CD4-positive, alpha-beta memory T cell (primary cell): Measurements from ENCODE around the gene SCAI. TPM values are rescaled to one million over a fixed set of nuclear protein-coding genes. Genes with fewer than 3 reads are reported as not detected.
A peak's percentile ranks its signal among the peaks of the same experiment; 100 is the strongest.
"Not testable (repeated sequence)": the region's sequence is repeated elsewhere in the genome, so short reads cannot be mapped to it uniquely, and the experiment has no call there.

Experiments
- CTCF ChIA-PET: fragments of 350-600 bp; sonication (Branson Sonifier 250); formaldehyde crosslinking; loops from one replicate; lab custom pipeline; 2021; ENCODE audit warnings: inconsistent platforms; ENCODE audit not compliant: partially characterized antibody; lab: Charles Lee
- POLR2A ChIA-PET: fragments of 350-600 bp; sonication (Branson Sonifier 250); formaldehyde crosslinking; loops from one replicate; lab custom pipeline; 2021; ENCODE audit not compliant: partially characterized antibody; lab: Charles Lee
- DNase-seq, 5 donors: peaks; one replicate each; pipeline versions ENCODE4 v3.0.0 to v3.0.0-alpha.2; 2020 to 2022; ENCODE audit warnings: mixed read lengths in 1 of 5
- H3K27ac ChIP-seq: one replicate; pipeline ENCODE4 v1.7.0; 2013; ENCODE audit warnings: low read depth, low read length
- H3K27me3 ChIP-seq: 2 replicates; pipeline ENCODE4 v1.7.0; 2013; ENCODE audit warnings: mild to moderate bottlenecking, low read length, moderate library complexity; ENCODE audit not compliant: insufficient read depth
- H3K36me3 ChIP-seq: 2 replicates; pipeline ENCODE4 v1.7.0; 2013; ENCODE audit warnings: mild to moderate bottlenecking, low read length, moderate library complexity; ENCODE audit not compliant: insufficient read depth
- H3K4me1 ChIP-seq: 2 replicates; pipeline ENCODE4 v1.7.0; 2013; ENCODE audit warnings: mild to moderate bottlenecking, low read length, moderate library complexity; ENCODE audit not compliant: insufficient read depth
- H3K4me3 ChIP-seq, 2 donors: one replicate each; pipeline ENCODE4 v1.7.0; 2013; ENCODE audit warnings: low read length in 2 of 2, mild to moderate bottlenecking in 1 of 2
- H3K9me3 ChIP-seq, 2 donors: one replicate each; pipeline ENCODE4 v1.7.0; 2013; ENCODE audit warnings: low read length in 2 of 2, control low read depth in 1 of 2; ENCODE audit not compliant: control insufficient read depth in 1 of 2
- H3K27ac Mint-ChIP-seq, 7 donors: one replicate each; pipeline ENCODE4 v1.8.0; 2020 to 2021; ENCODE audit warnings: mixed read lengths in 7 of 7, mild to moderate bottlenecking in 6 of 7, inconsistent platforms in 3 of 7, moderate library complexity in 3 of 7
- H3K27me3 Mint-ChIP-seq, 2 donors: one replicate each; pipeline ENCODE4 v1.8.0; 2020 to 2021; ENCODE audit warnings: mixed read lengths in 2 of 2
- H3K36me3 Mint-ChIP-seq, 2 donors: one replicate each; pipeline ENCODE4 v1.8.0; 2020 to 2021; ENCODE audit warnings: mixed read lengths in 2 of 2, inconsistent platforms in 1 of 2, mild to moderate bottlenecking in 1 of 2
- H3K4me1 Mint-ChIP-seq, 4 donors: one replicate each; pipeline ENCODE4 v1.8.0; 2020 to 2021; ENCODE audit warnings: mixed read lengths in 4 of 4, mild to moderate bottlenecking in 1 of 4
- H3K4me3 Mint-ChIP-seq, 8 donors: one replicate each; pipeline ENCODE4 v1.8.0; 2020 to 2021; ENCODE audit warnings: mixed read lengths in 8 of 8, mild to moderate bottlenecking in 7 of 8, moderate library complexity in 6 of 8, inconsistent platforms in 3 of 8
- H3K9me3 Mint-ChIP-seq, 8 donors: one replicate each; pipeline ENCODE4 v1.8.0; 2020 to 2021; ENCODE audit warnings: mixed read lengths in 8 of 8, mild to moderate bottlenecking in 5 of 8, inconsistent platforms in 3 of 8, moderate library complexity in 1 of 8
- intact Hi-C: fragments of 100-400 bp; cut with micrococcal nuclease; formaldehyde crosslinking; loops from one replicate; pipeline ENCODE4 v1.15.1; 2023
- polyA plus RNA-seq, 2 donors: library from polyadenylated mRNA; unstranded; fragments of 300-500 nt; fragmentation: Illumina TruSeq; gene quantifications; one replicate each; pipeline ENCODE4 v1.2.3, GENCODE V29; 2021
- total RNA-seq, 2 experiments: library from RNA; stranded (reverse); gene quantifications; one replicate each; pipeline ENCODE4 v1.2.3, GENCODE V29; 2021

SCAI gene
- total and polyA plus RNA-seq, 4 experiments from 2014 or later = 0.23 to 15.5 (median 8.5) TPM

DNA sequence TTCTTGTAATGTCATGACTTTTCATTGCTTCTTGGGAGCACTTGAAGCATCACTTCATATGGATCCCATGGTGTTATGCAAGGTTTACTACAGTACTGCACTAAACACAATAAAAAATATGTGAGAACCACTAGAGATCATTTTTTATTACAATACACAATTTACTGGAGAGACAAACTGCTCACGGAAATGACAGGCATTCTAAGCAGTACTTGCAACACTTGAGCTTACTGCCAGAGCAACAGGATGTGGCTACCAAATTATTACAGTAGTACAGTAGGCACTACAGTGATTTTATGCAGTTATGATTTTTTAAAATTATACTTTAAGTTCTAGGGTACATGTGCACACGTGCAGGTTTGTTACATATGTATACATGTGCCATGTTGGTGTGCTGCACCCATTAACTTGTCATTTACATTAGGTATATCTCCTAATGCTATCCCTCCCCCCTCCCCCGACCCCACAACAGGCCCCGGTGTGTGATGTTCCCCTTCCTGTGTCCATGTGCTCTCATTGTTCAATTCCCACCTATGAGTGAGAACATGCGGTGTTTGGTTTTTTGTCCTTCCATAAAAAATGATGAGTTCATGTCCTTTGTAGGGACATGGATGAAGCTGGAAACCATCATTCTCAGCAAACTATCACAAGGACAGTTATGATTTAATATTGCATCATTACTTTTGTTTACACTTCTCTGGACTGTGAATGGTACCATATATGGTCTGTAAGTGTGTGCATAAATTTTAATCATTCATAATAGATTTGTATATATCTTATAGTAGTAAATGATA lies 177.4 kb downstream of the SCAI start:
- Mint-ChIP-seq H3K4me1 (peaks cover 22 to 34% (median 28%) of the 10 kb centered on the region in 4 donors), H3K27ac (peak overlapping the region; percentile 66 to 97 (median 79)), H3K4me3 (peak overlapping the region; percentile 14 to 69 (median 51)), H3K36me3 (peaks cover 11 to 13% of the 10 kb centered on the region in 2 donors)
- Histone ChIP-seq H3K4me1 (peaks cover 32% of the 10 kb centered on the region), H3K27ac (peak overlapping the region; percentile 26)
- intact Hi-C loops = loop anchor here (1.0 kb wide), 1 partner anchor 25 kb away; the partner anchor contains the start of gene GOLGA1
- not testable (repeated sequence) for H3K27me3 ChIP-seq, H3K9me3 ChIP-seq, H3K4me3 ChIP-seq, H3K9me3 Mint-ChIP-seq, H3K27me3 Mint-ChIP-seq, H3K36me3 ChIP-seq
- ChIA-PET POLR2A (interaction anchor here (0.6 to 3.0 kb wide), 14 partner anchors 9 to 276 kb away, joined by 3 to 51 read pairs (median 4); partner anchors contain the start of genes GOLGA1 and HSPA5), CTCF (interaction anchor here (1.2 to 1.8 kb wide), 3 partner anchors 24 to 36 kb away, joined by 4 to 5 read pairs (median 5); partner anchors contain the start of gene GOLGA1)
- peak in 4 of 5 donors; percentile 43 to 56 (median 52) for DNase-seq

GRCh38 chr9:124964604-124965003 lies 178.7 kb downstream of the SCAI start:
- peak overlapping the region in 5 of 8 donors; percentile 12 to 51 (median 22) for H3K4me3 Mint-ChIP-seq
- ChIA-PET CTCF (interaction anchor here (0.6 to 1.8 kb wide), 5 partner anchors 15 to 172 kb away, joined by 3 to 5 read pairs (median 4); partner anchors contain the start of genes GOLGA1 and WDR38), POLR2A (interaction anchor here (1.1 to 3.0 kb wide), 6 partner anchors 8 to 277 kb away, joined by 3 to 51 read pairs (median 6); partner anchors contain the start of genes GOLGA1 and HSPA5)
- H3K4me1 Mint-ChIP-seq = peaks cover 22 to 34% (median 28%) of the 10 kb centered on the region in 4 donors
- no peaks in the 10 kb centered on the region for H3K27me3 Mint-ChIP-seq
- intact Hi-C loops = loop anchor here (1.0 kb wide), 1 partner anchor 23 kb away; the partner anchor contains the start of gene GOLGA1
- H3K9me3 ChIP-seq = no peaks in the 10 kb centered on the region
- peak overlapping the region; percentile 32 to 97 (median 80) for H3K27ac Mint-ChIP-seq
- H3K4me3 ChIP-seq = no peak overlapping the region
- H3K36me3 Mint-ChIP-seq = peaks cover 6 to 12% of the 10 kb centered on the region in 2 donors
- no peaks in the 10 kb centered on the region for H3K27me3 ChIP-seq
- peaks cover 32% of the 10 kb centered on the region for H3K4me1 ChIP-seq
- DNase-seq = no peak
- H3K36me3 ChIP-seq = no peaks in the 10 kb centered on the region
- H3K27ac ChIP-seq = no peak overlapping the region
- H3K9me3 Mint-ChIP-seq = no peaks in the 10 kb centered on the region

GRCh38 chr9:124964056-124964455 lies 179.3 kb downstream of the SCAI start:
- DNase-seq = no peak
- no peak overlapping the region for H3K4me3 ChIP-seq
- H3K9me3 Mint-ChIP-seq = no peaks in the 10 kb centered on the region

DNA sequence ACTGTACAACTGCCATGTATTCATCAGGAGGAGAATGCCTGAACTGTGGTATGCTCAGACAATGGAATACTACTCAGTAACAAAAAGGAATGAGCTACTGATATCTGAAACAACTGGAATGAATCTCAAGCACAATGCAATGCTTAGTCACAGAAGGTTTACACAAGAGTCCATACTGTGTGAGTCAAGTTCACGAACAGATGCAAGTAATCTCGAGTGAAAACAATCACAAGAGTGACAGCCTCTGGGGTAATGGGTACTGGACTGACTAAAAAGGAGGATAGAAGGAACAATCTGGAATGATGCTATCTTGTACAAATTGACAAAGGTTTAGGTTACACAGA lies 182.9 kb downstream of the SCAI start:
- Histone ChIP-seq H3K4me3 (no peak overlapping the region), H3K27me3 (no peaks in the 10 kb centered on the region), H3K27ac (no peak overlapping the region), H3K4me1 (peaks cover 19% of the 10 kb centered on the region), H3K36me3 (no peaks in the 10 kb centered on the region), H3K9me3 (no peaks in the 10 kb centered on the region)
- H3K4me3 Mint-ChIP-seq = no peak overlapping the region
- H3K27me3 Mint-ChIP-seq = no peaks in the 10 kb centered on the region
- DNase-seq = no peak
- ChIA-PET POLR2A (no interaction called here), CTCF (interaction anchor here (1.1 kb wide), 1 partner anchor 30 kb away, joined by 3 read pairs; no protein-coding TSS in a partner anchor)
- no peak overlapping the region for H3K27ac Mint-ChIP-seq
- peaks cover 16 to 19% (median 17%) of the 10 kb centered on the region in 4 donors for H3K4me1 Mint-ChIP-seq
- peaks cover 0 to 3% of the 10 kb centered on the region in 2 donors for H3K36me3 Mint-ChIP-seq
- H3K9me3 Mint-ChIP-seq = no peaks in the 10 kb centered on the region
- intact Hi-C loops = no loop called here

More at GRCh38 chr9:124964056-124964455, 179.3 kb downstream of the SCAI start:
- Mint-ChIP-seq H3K4me1 (peaks cover 22 to 34% (median 28%) of the 10 kb centered on the region in 4 donors), H3K36me3 (peaks cover 6 to 9% of the 10 kb centered on the region in 2 donors), H3K4me3 (peak overlapping the region in 4 of 8 donors; percentile 1 to 51 (median 28)), H3K27me3 (no peaks in the 10 kb centered on the region), H3K27ac (peak overlapping the region; percentile 32 to 97 (median 80))
- intact Hi-C loops = no loop called here
- H3K27me3 ChIP-seq = no peaks in the 10 kb centered on the region
- ChIA-PET CTCF (no interaction called here), POLR2A (interaction anchor here (1.1 to 2.1 kb wide), 3 partner anchors 22 to 278 kb away, joined by 3 to 9 read pairs (median 5); partner anchors contain the start of gene HSPA5)
- no peak overlapping the region for H3K27ac ChIP-seq
- no peaks in the 10 kb centered on the region for H3K9me3 ChIP-seq
- no peaks in the 10 kb centered on the region for H3K36me3 ChIP-seq
- H3K4me1 ChIP-seq = peaks cover 32% of the 10 kb centered on the region

DNA sequence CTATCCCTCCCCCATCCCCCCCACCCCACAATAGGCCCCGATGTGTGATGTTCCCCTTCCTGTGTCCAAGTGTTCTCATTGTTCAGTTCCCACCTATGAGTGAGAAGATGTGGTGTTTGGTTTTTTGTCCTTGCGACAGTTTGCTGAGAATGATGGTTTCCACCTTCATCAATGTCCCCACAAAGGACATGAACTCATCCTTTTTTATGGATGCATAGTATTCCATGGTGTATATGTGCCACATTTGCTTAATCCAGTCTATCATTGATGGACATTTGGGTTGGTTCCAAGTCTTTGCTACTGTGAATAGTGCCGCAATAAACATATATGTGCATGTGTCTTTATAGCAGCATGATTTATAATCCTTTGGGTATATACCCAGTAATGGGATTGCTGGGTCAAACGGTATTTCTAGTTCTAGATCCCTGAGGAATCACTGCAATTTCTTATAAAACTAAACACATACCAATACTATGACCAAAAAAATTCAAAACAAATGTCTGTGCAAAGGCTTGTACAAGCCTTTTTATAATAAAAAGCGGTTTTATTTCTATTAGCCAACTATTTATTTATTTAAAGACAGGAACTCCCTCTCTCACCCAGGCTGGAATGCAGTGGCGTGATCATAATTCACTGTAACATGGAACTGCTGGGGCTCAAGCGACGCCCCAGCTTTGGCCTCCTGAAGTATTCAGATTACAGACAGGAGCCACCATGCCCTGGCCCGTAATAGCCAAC lies 183.5 kb downstream of the SCAI start:
- CTCF ChIA-PET, H3K4me3 Mint-ChIP-seq: not testable (repeated sequence)

DNA sequence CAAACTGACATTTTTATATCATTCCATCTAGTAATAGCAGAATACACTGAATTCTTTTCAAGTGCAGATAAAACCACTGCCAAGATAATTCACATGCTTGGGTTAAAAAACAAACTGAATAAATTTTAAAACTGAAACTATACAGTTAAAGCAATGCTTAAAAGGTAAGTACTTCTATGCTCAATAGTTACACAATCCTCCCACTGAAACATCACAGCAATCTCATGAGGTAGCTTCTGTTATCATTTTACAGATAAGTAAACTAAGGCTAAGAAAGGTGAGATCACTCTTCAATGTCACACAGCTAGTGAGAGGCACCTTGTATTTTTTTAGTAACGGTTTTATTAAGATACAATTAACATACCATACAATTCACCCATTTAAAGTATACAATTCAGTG lies 189.1 kb downstream of the SCAI start:
- Mint-ChIP-seq H3K27me3 (no peaks in the 10 kb centered on the region), H3K27ac (no peak overlapping the region), H3K4me3 (no peak overlapping the region), H3K4me1 (no peaks in the 10 kb centered on the region), H3K36me3 (no peaks in the 10 kb centered on the region), H3K9me3 (no peaks in the 10 kb centered on the region)
- ChIA-PET POLR2A (interaction anchor here (1.7 kb wide), 1 partner anchor 11 kb away, joined by 4 read pairs; no protein-coding TSS in a partner anchor), CTCF (interaction anchor here (1.1 kb wide), 2 partner anchors 36 to 342 kb away, joined by 3 to 4 read pairs; no protein-coding TSS in a partner anchor)
- Histone ChIP-seq H3K4me3 (no peak overlapping the region), H3K27me3 (no peaks in the 10 kb centered on the region), H3K36me3 (no peaks in the 10 kb centered on the region), H3K4me1 (no peaks in the 10 kb centered on the region), H3K27ac (no peak overlapping the region), H3K9me3 (no peaks in the 10 kb centered on the region)
- no peak for DNase-seq
- intact Hi-C loops = no loop called here

More for the DNA sequence above, 183.5 kb downstream of the SCAI start:
- H3K27me3 Mint-ChIP-seq, H3K4me3 ChIP-seq, H3K9me3 Mint-ChIP-seq, H3K27ac ChIP-seq, H3K27ac Mint-ChIP-seq, H3K9me3 ChIP-seq, H3K27me3 ChIP-seq, DNase-seq, H3K36me3 Mint-ChIP-seq, H3K36me3 ChIP-seq, intact Hi-C loops, POLR2A ChIA-PET: not testable (repeated sequence)
- H3K4me1 Mint-ChIP-seq = peaks cover 11 to 14% (median 12%) of the 10 kb centered on the region in 4 donors
- H3K4me1 ChIP-seq = peaks cover 14% of the 10 kb centered on the region
